Mesodermal cell (in vitro differentiated cells): ENCODE data around the gene ADM.

Experiments
- H3K27ac ChIP-seq: 2 replicates; pipeline ENCODE4 v1.7.0; 2013; ENCODE audit warnings: mild to moderate bottlenecking, low read depth, low read length, moderate library complexity; ENCODE audit not compliant: severe bottlenecking
- H3K36me3 ChIP-seq: 2 replicates; pipeline ENCODE4 v1.7.1; 2013; ENCODE audit warnings: mild to moderate bottlenecking, low read length, moderate library complexity; ENCODE audit not compliant: control insufficient read depth, insufficient read depth
- H3K4me1 ChIP-seq: one replicate; pipeline ENCODE4 v1.7.1; 2013; ENCODE audit warnings: mild to moderate bottlenecking, low read length; ENCODE audit not compliant: insufficient read depth, control insufficient read depth, poor library complexity, severe bottlenecking
- H3K4me3 ChIP-seq: 2 replicates; pipeline ENCODE4 v1.7.0; 2013; ENCODE audit warnings: low read length, control low read depth, mild to moderate bottlenecking; ENCODE audit not compliant: insufficient read depth, poor library complexity, severe bottlenecking; ENCODE audit errors: extremely low read depth
- H3K9me3 ChIP-seq: 2 replicates; pipeline ENCODE4 v1.7.1; 2013; ENCODE audit warnings: mild to moderate bottlenecking, low read length, moderate library complexity; ENCODE audit not compliant: control insufficient read depth
- WGBS, 2 experiments: methylation state at CpG; one replicate each; pipeline ENCODE4 v1.1.5; 2013; ENCODE audit warnings: missing lambda C conversion rate in 2 of 2; ENCODE audit not compliant: insufficient coverage in 2 of 2; 5-methylcytosine and 5-hydroxymethylcytosine counted together

The ADM gene

GRCh38 chr11:10273738-10274137 is 31.1 kb upstream of the ADM start:
- H3K27ac ChIP-seq = no peak overlapping the region
- no peaks in the 10 kb centered on the region for H3K36me3 ChIP-seq
- H3K4me3 ChIP-seq = no peak overlapping the region
- H3K9me3 ChIP-seq = no peaks in the 10 kb centered on the region
- peaks cover 10% of the 10 kb centered on the region for H3K4me1 ChIP-seq

DNA sequence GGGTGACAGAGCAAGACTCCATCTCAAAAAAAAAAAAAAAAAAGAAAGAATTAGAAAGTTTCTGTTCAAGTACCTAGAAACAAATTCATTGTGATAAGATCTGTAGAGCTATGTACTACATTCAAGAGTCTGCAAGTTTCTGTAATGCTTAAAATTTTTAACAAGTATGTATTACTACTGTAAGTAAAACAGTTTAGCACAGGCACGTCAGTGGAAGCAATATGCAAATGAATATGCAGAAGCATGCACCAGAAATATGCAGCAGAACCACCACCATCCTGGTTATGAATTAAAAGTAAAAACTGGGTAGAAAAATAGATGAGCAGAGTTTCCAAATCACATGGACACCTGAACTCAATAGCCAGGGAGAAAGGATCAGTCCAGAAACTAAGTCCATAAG is 30.1 kb upstream of the ADM start:
- no peaks in the 10 kb centered on the region for H3K36me3 ChIP-seq
- peaks cover under 1% of the 10 kb centered on the region for H3K4me1 ChIP-seq
- no peaks in the 10 kb centered on the region for H3K9me3 ChIP-seq
- H3K4me3 ChIP-seq = no peak overlapping the region
- WGBS, 2 experiments = no CpG with 5 or more reads among the region's 1 CpG
- H3K27ac ChIP-seq = no peak overlapping the region

GRCh38 chr11:10275714-10276113 is 29.2 kb upstream of the ADM start:
- Histone ChIP-seq H3K36me3 (no peaks in the 10 kb centered on the region), H3K4me3 (no peak overlapping the region)

DNA sequence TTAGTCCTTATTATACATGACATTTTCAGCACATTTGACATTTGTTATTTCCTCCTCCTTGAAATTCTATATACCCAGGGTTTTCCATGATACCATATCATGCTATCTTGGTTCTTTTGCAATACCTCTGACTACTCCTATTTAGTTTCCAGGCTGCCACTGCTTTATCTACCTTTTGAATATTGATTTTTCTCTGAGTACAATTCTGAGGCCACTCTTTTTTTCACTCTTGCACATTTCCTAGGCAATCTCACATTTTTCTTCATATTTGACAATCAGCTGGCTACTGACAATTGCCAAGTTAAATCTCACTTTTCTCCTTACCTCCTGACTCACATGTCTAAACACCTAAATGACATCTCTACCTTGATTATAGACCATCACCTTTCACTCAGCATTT is 22.8 kb upstream of the ADM start:
- Histone ChIP-seq H3K4me3 (no peak overlapping the region), H3K27ac (no peak overlapping the region), H3K36me3 (no peaks in the 10 kb centered on the region), H3K9me3 (no peaks in the 10 kb centered on the region), H3K4me1 (peaks cover under 1% of the 10 kb centered on the region)

More at GRCh38 chr11:10275714-10276113, 29.2 kb upstream of the ADM start:
- Histone ChIP-seq H3K9me3 (no peaks in the 10 kb centered on the region), H3K4me1 (no peaks in the 10 kb centered on the region), H3K27ac (no peak overlapping the region)

GRCh38 chr11:10283991-10284390 is 20.9 kb upstream of the ADM start:
- no peak overlapping the region for H3K27ac ChIP-seq
- peaks cover 5% of the 10 kb centered on the region for H3K4me1 ChIP-seq
- H3K4me3 ChIP-seq = no peak overlapping the region
- no peaks in the 10 kb centered on the region for H3K9me3 ChIP-seq
- WGBS, 2 experiments = 100% methylated on average over 1 of the region's 1 CpG; no CpG with 5 or more reads in 1 of the 2 experiments
- peaks cover 4% of the 10 kb centered on the region for H3K36me3 ChIP-seq

GRCh38 chr11:10285148-10285802 is 19.6 kb upstream of the ADM start:
- Histone ChIP-seq H3K4me3 (no peak overlapping the region), H3K36me3 (peaks cover 11% of the 10 kb centered on the region), H3K27ac (no peak overlapping the region), H3K9me3 (no peaks in the 10 kb centered on the region), H3K4me1 (peaks cover 5% of the 10 kb centered on the region)
- WGBS, 2 experiments = 81 to 94% methylated on average over 4 of the region's 4 CpGs

DNA sequence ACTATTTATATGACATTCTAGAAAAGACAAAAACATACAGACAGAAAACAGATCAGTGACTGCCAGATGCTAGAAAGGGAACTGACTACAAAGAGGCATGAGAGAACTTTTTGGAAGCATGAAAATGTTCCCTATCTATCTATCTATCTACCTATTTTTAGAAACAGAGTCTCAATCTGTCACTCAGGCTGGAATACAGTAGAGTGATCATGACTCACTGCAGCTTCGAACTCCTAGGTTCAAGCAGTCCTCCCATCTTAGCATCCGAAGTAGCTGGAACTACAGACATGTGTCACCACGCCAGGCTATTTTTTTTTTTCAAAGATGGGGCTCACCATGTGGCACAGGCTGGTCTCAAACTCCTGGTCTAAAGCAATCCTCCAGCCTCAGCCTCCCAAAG is 17.7 kb upstream of the ADM start:
- Histone ChIP-seq H3K4me1 (peaks cover 8% of the 10 kb centered on the region), H3K4me3 (no peak overlapping the region), H3K36me3 (peaks cover 19% of the 10 kb centered on the region), H3K27ac (no peak overlapping the region), H3K9me3 (no peaks in the 10 kb centered on the region)
- WGBS, 2 experiments = 95 to 97% methylated on average over 3 of the region's 3 CpGs

GRCh38 chr11:10287766-10288715 is 16.8 kb upstream of the ADM start:
- no peak overlapping the region for H3K4me3 ChIP-seq
- 97% methylated on average over 8 to 9 of the region's 9 CpGs for WGBS, 2 experiments
- peaks cover 14% of the 10 kb centered on the region for H3K4me1 ChIP-seq
- no peak overlapping the region for H3K27ac ChIP-seq
- H3K36me3 ChIP-seq = peaks cover 19% of the 10 kb centered on the region
- no peaks in the 10 kb centered on the region for H3K9me3 ChIP-seq

- 90 to 93% methylated on average over 18 to 23 of the region's 24 CpGs for WGBS, 2 experiments
- H3K4me3 ChIP-seq = no peak overlapping the region
Observed at GRCh38 chr11:10288881-10289764, 15.8 kb upstream of the ADM start.

GRCh38 chr11:10289765-10290380 is 15.0 kb upstream of the ADM start:
- no peak overlapping the region for H3K4me3 ChIP-seq
- H3K4me1 ChIP-seq = peaks cover 14% of the 10 kb centered on the region
- H3K27ac ChIP-seq = no peak overlapping the region
- peaks cover 19% of the 10 kb centered on the region for H3K36me3 ChIP-seq
- no peaks in the 10 kb centered on the region for H3K9me3 ChIP-seq
- WGBS, 2 experiments = 77 to 89% methylated on average over 7 to 9 of the region's 10 CpGs

More at GRCh38 chr11:10288881-10289764, 15.8 kb upstream of the ADM start:
- peaks cover 19% of the 10 kb centered on the region for H3K36me3 ChIP-seq
- H3K9me3 ChIP-seq = no peaks in the 10 kb centered on the region
- H3K27ac ChIP-seq = no peak overlapping the region
- peaks cover 14% of the 10 kb centered on the region for H3K4me1 ChIP-seq
